HFF-Myc (cell line): ENCODE data around the gene CDC42SE2.
"Not testable (repeated sequence)": the region's sequence is repeated elsewhere in the genome, so short reads cannot be mapped to it uniquely, and the experiment has no call there.

Experiments
- DNase-seq: peaks from one replicate; pipeline ENCODE4 v3.0.0-alpha.2; 2011; ENCODE audit warnings: low read depth; ENCODE audit errors: extremely low read depth
- H3K4me3 ChIP-seq: replicated peaks from 2 replicates; pipeline ENCODE4 v1.5.1; 2011; ENCODE audit warnings: low read depth, mild to moderate bottlenecking, control low read depth, low read length
- TF ChIP-seq, protein P1 (sequence below): IDR thresholded peaks from 2 replicates; pipeline ENCODE4 v1.5.1; 2012; ENCODE audit warnings: mild to moderate bottlenecking, low read depth, low read length, control low read depth; ENCODE audit errors: missing control alignments

CDC42SE2 gene

DNA sequence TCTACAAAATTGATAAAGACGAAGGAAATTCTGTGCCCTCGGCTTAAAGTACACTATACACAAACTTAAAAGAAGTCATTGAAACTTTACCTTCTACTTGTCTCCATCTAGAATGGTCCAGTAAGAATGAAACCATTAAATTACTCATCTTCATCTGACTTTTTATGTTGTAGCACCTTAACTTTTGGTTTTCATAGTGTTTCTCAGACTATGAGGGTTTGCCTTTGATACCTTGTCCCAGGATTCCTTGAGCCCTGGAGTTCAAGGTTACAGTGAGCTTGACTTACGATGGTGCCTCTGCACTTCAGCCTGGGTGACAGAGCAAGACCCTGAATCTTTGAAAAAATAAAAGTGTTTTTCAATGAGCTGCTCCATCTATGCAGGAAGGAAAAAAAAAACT lies 132.2 kb downstream of the CDC42SE2 start:
- TF ChIP-seq, protein P1, sequence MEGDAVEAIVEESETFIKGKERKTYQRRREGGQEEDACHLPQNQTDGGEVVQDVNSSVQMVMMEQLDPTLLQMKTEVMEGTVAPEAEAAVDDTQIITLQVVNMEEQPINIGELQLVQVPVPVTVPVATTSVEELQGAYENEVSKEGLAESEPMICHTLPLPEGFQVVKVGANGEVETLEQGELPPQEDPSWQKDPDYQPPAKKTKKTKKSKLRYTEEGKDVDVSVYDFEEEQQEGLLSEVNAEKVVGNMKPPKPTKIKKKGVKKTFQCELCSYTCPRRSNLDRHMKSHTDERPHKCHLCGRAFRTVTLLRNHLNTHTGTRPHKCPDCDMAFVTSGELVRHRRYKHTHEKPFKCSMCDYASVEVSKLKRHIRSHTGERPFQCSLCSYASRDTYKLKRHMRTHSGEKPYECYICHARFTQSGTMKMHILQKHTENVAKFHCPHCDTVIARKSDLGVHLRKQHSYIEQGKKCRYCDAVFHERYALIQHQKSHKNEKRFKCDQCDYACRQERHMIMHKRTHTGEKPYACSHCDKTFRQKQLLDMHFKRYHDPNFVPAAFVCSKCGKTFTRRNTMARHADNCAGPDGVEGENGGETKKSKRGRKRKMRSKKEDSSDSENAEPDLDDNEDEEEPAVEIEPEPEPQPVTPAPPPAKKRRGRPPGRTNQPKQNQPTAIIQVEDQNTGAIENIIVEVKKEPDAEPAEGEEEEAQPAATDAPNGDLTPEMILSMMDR = no peak
- no peak overlapping the region for H3K4me3 ChIP-seq
- no peak for DNase-seq

DNA sequence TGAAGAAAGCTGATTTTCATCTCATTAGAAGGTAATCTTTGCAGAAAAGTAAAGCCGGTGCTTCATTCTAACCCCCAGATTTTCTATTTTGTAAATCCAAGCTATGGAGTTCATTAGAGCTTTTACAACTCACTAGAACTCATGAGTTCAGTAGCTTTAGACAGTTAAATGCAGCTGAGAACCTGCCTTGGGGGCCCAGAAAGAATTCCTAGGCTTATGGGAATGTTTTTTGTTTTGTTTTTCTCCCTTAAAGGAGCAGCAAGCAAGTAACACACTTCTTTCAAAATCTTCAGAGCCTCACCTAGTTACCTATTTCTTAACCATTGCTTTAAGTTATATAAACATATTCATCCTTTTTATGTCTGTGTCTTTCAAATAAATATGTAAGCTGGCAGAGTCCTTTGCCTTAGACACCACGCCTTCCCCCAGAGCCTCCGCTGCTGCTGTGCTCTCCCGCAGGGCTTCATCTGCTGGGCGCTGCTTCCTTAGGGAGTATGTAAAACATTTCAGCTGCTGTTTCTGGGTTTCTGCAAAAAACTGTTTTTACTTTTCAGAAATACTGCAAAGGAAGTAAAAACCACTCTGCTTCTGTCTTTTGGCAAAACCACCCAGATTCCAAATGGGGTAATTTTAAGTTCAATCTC lies 132.9 kb downstream of the CDC42SE2 start:
- DNase-seq = no peak
- TF ChIP-seq, protein P1 = no peak
- H3K4me3 ChIP-seq = no peak overlapping the region

GRCh38 chr5:131399007-131399406 lies 135.2 kb downstream of the CDC42SE2 start:
- H3K4me3 ChIP-seq = not testable (repeated sequence)

GRCh38 chr5:131400585-131400984 lies 136.7 kb downstream of the CDC42SE2 start:
- DNase-seq = no peak
- TF ChIP-seq, protein P1 = no peak
- no peak overlapping the region for H3K4me3 ChIP-seq

More at GRCh38 chr5:131399007-131399406, 135.2 kb downstream of the CDC42SE2 start:
- not testable (repeated sequence) for DNase-seq

DNA sequence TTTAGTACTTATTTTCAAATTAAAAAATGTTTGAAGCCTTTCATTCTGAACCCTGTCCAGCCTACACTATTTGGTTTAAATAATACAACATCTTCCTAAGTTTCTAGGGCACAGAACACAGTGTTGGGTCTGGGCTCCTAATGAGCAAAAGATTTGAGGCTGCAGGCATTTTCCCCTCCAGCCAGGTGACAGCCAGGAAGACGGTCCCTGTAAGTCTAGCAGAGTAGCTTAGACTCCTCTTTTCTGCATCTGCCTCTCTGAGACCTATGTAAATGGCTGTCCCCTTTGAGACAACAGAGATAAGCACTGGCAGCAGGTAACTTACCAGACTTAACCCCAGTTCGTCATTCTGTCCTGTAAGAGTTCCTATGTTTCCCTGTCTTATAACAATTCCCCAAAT lies 141.8 kb downstream of the CDC42SE2 start:
- DNase-seq = no peak
- TF ChIP-seq, protein P1 = no peak
- no peak overlapping the region for H3K4me3 ChIP-seq

DNA sequence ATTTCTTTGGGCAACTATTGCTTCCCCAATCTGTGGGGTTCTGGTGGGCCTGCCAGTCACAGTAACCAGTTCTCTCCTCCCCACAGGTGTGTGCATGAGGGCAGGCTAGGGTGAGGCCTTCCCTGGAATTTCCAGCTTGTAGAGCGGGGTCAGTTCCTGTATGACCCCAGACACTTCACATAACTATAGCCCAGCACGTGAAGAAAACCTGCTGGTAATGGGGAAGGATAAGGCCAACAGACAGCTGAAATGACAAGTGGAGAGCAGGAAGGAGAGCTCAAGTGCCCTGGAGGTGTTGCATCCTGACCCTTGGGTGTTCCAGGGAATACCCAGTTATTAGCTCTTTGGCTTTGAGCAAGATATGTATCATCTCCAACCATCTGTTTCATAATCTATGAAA lies 142.2 kb downstream of the CDC42SE2 start:
- H3K4me3 ChIP-seq = no peak overlapping the region
- DNase-seq = no peak
- TF ChIP-seq, protein P1 = no peak

GRCh38 chr5:131406975-131407638 lies 143.3 kb downstream of the CDC42SE2 start:
- H3K4me3 ChIP-seq = no peak overlapping the region
- DNase-seq = no peak
- TF ChIP-seq, protein P1 = no peak
